HG03097 (cell line): ENCODE measurements around the gene SPRYD3.
A peak's percentile ranks its signal among the peaks of the same experiment; 100 is the strongest.
"Not testable (repeated sequence)": the region's sequence is repeated elsewhere in the genome, so short reads cannot be mapped to it uniquely, and the experiment has no call there.

Experiments
- ATAC-seq: cut with Tn5 transposase; IDR thresholded peaks from one replicate; pipeline ENCODE4 v1.9.1; 2021; ENCODE audit not compliant: unreplicated experiment, low FRiP score

SPRYD3 gene, protein sequence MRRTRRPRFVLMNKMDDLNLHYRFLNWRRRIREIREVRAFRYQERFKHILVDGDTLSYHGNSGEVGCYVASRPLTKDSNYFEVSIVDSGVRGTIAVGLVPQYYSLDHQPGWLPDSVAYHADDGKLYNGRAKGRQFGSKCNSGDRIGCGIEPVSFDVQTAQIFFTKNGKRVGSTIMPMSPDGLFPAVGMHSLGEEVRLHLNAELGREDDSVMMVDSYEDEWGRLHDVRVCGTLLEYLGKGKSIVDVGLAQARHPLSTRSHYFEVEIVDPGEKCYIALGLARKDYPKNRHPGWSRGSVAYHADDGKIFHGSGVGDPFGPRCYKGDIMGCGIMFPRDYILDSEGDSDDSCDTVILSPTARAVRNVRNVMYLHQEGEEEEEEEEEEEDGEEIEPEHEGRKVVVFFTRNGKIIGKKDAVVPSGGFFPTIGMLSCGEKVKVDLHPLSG

DNA sequence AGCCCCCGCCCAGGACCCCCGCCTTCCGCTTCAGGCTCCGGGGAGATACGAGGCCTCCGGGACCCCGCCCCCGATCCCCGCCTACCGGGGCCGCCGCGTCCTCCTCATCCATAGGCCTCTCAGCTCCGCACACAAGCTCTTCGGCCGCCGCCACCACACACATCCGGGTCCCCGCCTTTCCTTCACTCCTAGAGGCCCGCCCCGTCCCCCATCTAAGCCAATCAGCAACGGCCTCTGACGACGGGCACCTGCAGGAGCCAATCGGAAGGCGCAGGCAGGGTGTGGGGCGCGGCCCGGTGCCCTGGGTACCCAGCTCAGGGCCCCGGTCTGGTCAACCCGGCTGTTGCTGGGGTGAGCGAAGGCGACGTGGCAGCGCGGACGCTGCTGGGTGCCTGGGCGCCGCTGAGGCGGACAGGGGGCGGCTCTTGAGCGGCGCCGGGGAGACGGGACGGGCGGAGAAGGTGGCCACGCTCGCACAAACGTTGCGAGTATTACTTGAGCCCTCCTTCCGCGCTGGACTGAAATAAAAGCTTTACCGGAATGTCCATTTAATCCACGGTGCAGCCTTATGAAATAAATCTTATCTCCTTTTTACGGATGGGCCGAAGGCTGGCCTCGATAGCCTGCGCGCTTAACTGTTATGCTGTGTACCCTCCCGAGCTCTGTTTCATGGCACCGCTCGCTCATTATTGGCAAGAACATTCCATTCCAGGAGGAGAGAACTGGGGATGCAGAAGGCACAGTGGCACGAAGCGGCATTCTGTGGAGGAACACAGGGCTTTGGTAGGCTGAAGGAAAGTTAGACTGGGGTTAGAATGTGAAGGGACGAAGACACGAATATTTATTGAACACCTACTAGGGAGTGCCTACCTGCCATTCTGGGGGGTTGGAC is at the start of gene SPRYD3:
SPRYD3 (minus strand) TSS at position 165 of the 892 bp plus-strand sequence; CDS start at position 108, 57 bp downstream.
- peak; percentile 96 for ATAC-seq

DNA sequence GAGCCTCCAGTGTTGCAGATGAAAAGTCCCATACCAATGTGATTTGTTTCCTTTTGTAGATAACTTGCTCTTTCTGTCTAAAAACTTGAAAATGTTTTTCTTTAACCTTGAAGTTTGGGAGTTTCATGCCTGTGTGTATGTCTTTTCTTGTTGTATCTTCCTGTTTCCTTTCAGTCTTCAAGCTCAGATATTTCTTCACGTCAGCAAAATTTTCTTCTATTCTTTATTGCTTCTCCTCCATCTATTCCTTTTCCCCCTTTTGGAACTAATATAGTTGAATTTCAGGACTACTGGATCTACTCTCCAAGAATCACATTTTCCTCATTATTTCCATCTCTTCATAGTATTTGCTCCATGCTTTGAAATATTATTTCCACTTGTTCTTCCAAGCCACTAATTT is 48.0 kb upstream of the SPRYD3 start:
- no peak for ATAC-seq

DNA sequence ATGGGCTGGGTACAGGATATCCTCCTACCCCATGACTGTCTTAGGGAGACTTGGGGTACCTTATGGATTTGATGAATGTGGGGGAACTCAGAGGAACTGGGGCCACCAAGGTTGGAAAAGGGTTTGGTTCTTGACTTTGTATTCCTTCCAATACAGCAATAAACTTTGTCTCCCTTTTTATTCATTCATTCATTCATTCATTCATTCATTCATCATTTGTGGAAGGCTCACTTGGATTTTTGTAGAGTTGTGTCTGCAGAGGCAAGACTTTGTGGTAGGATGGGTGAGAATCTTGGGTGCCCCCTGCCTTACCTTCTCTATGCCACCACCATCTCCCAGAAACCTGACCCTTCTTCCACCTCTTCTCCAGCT is 45.1 kb upstream of the SPRYD3 start:
- no peak for ATAC-seq

DNA sequence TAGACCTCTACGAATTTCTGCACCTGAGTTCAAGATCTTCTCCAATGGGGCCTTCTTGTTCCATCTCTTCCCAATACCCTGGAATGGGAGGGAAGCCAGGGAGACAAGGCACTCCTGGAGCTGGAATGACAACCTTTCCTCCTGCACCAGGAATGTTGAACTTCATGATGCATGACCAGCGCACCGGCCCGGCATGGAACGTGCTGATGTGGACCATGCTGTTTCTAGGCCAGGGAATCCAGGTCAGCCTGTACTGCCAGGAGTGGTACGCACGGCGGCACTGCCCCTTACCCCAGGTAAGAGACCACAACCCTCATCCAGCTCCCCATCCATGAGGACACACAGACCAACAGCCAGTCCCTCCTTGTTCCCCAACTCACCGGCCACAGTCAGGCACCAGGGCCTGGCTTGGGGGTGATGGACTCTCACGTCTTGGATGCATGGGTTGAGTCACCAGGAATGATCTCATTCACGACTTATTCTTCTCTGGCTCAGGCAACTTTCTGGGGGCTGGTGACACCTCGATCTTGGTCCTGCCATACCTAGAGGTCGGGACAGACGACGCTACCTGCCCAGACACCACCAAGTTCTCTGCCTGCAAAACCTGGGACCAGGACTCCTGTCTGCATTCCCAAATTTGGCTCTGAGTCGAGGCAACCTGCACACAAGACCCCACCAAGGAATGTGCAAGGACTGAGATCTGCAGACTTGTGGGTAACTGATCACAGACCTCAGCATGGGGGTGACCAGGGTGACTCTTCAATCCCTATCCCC is 44.6 kb upstream of the SPRYD3 start:
- no peak for ATAC-seq

DNA sequence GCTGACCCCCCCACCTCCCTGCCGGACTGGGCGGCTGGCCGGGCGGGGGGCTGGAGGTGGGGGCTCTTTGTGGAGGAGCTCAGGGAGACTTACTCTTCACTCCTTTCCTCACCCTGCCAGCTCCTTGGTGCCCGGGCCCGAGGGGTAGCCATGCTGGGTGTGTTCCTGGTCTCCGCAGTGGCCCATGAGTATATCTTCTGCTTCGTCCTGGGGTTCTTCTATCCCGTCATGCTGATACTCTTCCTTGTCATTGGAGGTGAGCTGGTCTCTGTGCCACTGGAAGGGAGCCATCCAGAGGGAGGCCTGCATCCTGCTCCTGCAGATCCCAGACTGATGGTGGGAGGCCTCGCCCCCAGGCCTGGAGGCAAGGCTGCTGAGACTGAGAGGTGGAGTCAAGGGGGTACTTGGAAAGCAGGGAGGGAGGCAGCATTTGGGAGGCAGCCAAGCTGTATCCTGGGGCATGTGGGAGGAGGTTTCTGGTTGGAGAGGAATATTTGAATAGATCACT is 43.8 kb upstream of the SPRYD3 start:
- ATAC-seq, result no peak

DNA sequence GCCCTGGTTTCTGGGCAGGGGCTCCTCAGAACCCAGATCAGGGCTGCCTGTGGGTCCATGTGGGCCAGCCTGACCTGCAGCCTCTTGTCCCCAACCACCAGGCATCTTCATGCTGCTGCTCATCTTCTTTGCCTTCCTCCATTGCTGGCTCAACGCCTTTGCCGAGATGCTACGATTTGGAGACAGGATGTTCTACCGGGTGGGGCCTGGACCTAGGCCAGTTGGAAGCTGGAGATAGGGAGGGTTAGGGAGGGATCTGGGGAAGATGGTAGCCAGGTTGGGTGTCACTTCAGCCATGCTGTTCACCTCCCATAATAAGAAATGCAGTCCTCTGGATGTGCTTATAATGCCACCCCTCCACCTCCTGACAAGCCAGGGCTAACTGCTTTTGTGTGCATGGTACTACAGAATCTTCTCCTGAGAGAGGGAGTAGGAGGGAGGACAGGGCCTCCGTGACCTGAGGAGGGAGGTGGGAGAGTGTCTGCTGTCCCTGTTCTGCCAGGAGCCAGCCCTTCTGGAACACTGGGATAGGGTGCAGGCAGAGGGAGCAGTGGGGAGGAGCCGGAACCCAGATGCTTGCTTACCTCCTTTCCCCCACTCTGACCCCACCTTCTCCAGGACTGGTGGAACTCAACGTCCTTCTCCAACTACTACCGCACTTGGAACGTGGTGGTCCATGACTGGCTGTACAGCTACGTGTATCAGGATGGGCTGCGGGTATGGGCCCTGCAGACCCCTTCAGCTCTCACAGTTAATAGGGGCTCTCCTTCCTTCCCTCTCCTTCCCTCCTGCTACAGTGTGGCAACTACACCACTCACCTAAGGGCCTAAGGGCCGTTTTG is 41.7 kb upstream of the SPRYD3 start:
- no peak for ATAC-seq

DNA sequence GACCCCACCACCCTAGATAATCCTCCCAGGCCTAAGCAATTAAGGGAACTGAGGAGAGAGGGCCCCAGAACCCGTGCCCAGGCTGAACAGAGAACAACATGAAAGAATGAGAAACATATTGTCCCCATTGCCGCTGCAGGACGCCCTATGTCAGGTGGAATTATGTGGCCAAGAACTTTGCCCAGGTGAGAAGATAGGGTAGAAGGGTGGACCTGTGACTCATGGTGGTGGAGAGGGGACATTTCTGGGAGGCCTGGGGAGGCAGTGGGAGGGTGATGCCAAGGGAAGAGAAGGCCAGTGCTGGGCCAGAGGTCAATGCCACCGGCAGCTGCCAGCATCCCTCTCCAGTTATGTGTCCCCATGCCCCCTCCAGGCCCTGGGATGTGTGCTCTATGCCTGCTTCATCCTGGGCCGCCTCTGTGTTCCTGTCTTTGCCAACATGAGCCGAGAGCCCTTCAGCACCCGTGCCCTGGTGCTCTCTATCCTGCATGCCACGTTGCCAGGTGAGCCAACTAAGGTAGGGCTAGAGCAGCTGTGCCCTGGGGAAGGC is 39.6 kb upstream of the SPRYD3 start:
- ATAC-seq, result no peak

DNA sequence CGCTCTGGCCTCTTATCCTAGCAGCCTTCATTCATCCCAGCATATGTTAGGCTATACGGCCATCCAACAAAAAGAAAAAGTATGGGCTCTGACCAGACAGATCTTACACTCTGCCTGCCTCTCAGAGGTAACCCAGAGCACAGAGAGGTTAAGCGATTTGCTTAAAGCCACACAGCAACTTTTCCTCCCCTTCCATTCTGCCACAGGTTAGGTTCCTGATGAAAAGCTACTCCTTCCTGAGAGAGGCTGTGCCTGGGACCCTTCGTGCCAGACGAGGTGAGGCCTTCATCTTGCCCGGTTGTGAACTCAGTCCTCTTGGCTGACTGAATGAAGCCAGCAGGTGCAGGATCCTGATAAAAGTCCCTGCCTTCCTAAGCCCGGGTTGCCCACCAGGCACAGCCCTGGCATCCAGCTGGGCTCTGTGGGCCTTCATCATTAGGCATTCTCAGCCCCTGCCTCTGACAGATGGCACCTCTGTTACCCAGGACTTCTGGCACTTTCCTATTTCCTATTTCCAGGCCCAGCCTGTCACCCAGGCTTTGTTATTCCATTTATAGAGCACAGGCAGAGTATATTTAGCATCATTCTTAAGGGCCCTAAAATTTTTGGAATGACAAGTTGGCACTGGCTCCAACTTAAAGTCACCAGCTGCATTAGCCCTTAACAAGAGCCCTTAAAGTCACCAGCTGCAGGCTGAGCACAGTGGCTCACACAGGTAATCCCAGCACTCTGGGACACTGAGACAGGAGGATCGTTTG is 36.9 kb upstream of the SPRYD3 start:
- no peak for ATAC-seq

DNA sequence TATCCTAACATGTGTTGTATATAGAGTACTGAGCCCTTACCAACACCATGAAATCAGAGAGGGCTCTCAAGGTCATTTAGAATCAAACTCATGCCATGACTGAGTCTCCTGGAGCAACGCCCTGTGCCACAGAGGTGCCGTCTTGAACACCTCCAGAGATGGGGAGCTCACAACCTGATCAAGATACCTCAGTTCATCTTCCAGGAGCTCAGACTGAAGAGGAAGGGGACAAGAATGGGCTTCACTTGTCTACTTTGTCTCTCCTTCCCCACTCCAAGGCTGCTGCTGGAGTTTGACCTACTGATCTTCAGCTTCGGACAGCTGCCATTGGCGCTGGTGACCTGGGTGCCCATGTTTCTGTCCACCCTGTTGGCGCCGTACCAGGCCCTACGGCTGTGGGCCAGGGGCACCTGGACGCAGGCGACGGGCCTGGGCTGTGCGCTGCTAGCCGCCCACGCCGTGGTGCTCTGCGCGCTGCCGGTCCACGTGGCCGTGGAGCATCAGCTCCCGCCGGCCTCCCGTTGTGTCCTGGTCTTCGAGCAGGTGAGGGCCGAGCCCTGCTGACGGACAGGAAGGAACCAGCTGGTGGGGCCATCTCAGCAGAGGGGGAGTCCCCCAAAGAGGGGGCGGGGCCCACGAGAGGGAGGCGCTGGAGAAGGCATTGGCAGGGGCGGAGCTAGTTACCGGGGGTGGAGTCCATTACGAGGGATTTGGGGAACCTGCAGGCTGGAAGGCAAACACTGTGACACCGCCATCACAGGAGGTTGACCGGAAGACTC is 36.1 kb upstream of the SPRYD3 start:
- ATAC-seq, result no peak

DNA sequence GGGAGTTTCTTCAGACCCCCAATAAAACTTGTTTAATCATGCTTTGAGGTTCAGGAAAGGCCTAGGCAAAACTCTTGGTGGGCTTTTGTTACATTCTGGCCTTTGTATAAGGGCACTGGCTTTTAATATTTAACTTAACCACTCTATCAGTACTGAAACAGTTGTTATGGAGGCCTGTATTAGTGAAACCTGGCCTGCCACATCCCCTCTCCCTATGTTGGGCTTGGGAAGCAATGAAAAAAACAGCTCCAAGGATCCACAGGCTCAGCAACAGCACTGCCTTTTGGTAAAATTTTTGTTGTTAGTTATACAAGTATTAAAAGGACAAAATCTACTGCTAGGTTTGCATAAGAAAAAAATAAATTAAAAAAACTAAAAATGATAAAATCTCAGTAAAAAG is 34.8 kb upstream of the SPRYD3 start:
- no peak for ATAC-seq

DNA sequence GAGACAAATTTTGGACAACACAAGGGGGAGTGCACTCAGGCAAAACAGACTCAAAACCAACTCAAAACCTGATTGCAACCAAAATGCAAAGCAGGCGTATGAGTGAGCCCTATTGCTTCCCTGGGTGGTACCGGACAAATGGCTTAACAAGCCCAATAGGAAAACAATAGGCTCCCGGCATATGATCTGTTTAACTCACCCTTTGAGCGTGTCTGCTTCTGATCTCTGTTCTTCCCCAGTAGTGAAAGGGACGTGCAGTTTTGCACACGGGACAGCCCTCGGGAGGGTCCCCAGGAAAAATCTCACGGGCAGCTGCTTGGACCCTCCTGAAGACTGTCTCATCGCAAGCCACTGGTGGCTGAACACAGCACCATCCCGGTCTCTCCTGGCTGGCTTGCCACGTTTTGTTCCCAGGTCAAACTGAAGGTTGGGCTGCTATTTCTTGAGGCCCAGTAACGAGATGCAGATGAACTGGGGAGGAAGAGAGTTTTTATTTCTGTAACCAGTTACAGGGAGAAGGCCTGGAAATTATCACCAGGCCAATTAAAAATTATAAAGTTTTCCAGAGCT is 34.0 kb upstream of the SPRYD3 start:
- ATAC-seq, result no peak

DNA sequence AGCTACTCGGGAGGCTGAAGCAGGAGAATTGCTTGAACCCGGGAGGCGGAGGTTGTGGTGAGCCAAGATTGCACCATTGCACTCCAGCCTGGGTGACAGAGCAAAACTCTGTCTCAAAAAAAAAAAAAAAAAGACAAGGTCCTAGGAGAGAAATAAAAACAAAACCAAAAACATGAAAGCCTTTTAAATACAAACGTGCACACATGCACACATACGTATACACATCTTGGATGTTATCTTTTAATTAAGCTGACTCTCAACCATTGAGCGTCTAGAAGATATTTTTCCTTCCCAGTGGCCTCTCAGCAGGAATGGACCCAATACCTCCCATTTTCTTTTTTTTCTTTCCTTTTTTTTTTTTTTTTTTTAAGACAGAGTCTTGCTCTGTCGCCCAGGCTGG is 33.2 kb upstream of the SPRYD3 start:
- ATAC-seq, result not testable (repeated sequence)

DNA sequence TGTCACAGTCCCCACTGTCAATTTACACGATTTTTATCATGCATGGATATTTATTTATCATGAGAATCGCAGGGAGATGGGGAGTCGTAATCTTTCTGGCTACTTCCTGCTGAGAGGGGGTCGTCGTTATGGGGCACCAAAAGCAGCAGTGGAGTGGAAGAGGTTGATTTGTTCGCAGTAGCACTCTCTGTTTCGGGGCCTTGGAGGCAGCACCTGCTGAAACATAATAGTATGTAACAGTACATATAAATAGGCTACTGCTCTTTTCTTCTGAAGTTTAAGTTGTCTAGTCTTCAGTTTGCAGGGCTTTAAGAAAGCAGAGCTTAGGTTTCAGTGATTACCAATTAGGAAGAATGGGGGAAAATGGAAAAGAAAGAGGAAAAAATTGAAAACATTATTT is 27.9 kb upstream of the SPRYD3 start:
- no peak for ATAC-seq

DNA sequence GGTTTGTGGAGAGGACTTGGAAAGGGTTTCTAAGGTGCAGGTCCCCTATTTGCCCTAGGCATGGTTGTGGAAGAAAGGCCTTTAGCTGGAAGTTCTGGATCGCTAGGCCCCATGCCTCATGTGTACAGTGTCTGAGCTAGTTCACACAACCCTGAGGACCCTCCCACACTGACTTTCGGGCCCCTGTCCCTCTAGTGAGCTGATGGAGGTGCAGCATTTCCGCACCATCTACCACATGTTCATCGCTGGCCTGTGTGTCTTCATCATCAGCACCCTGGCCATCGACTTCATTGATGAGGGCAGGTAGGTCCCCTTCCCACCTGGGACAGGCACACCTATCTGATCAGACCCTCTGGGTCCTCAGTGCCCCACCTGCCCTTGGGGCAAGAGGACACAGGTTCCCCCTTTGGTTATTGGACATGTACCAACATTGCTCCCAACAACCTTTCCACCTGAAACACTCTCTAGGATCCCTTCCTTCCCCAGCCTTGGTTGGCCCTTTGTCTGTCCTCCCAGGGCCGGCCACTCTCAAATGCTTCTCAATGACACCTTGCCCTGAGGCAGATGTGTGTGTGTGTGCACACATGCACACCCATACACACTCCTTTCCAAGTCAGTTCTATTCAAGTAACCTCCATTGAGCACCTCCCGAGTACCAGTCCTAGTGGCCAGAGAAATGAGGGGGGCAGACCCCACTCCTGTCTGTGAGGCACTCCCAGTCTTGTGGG is 26.7 kb upstream of the SPRYD3 start:
- no peak for ATAC-seq

DNA sequence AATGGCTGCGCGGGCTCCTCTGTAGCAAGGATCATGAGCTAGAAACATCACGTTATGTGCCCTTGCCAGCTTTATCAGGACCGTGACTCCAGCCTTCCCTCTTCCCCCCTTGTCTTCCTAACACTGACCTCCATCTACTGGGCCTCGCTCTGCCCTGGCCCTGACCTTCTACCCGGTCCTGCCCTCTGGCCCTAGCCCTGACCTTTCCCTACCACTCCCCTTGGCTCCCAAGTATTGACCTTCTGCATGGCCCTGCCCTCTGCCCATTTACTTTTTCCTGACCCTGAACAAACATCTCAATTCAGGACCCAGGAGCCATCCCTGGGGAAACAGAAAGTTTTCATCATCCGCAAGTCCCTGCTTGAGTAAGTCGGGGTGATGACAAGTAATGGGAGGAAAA is 26.1 kb upstream of the SPRYD3 start:
- ATAC-seq, result no peak

DNA sequence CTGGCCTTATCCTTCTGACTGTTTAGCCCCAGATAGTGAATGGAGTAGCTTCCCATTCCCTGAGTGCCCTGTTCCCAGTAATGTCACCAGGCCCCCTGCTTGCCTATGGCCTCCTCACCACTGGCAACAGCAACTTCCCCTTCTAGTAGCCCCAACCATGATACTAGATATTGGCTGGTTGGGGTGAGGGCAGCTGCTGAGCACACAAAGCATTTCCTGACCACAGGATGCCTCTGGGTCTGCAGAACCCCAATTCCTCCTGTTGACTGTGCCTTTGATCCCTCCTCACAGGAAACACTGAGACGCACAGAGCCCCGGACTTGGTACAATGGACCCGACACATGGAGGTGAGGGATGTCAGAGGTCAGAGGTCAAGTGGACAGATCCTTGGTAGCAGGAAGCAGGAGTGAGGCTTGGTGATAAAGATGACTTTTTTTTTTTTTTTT is 24.7 kb upstream of the SPRYD3 start:
- no peak for ATAC-seq
